Measurements from ENCODE around the gene CDKAL1.
"Not testable (repeated sequence)": the region's sequence is repeated elsewhere in the genome, so short reads cannot be mapped to it uniquely, and the experiment has no call there.

Gene CDKAL1

DNA sequence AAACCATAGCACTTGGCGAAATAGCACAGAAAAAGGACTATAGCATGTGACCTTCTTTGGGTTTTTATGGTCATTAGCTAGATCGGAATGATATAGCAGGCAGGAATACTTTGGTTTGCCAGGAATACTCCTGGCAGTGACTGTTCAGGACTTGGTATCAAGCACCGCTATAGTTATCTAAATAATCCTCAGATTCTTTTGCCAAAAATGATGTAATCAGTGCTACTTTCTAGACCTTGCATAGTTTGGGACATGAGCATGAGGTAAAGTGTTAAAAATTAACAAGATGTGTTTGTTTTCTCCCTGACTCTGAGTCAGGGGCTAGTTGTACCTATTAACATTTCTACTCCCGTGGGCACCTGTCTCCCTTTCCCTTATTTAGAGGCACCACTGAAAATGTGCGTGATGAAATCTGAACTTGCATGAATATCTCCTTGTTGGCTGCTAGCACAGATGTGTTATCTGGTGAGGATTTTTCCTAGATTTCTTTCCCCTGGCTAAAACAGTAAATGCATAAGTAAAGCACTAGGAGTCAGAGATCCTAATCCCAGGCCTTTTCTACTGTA is 511.0 kb downstream of the CDKAL1 start:
- no peak for DNase-seq

DNA sequence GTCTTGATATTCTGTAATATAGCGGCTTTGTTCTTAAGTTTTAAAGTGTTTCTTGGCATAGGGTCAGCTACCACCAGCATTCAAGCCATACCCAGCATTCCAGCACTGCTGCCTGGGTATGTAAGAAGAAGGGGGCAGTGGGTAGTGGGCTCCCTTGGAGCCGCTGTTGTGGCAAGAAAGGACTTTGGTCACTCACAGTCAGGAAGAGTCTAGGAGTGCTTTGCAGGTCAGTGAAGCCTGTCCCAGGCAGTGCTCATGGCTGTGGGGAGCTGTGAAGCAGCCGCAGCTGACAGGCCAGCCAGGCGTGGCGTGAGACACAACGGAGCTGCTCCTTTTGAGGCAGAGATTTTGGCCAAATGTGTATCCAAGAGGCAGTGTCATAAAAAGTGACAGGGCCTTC is 512.0 kb downstream of the CDKAL1 start:
- DNase-seq, result no peak

DNA sequence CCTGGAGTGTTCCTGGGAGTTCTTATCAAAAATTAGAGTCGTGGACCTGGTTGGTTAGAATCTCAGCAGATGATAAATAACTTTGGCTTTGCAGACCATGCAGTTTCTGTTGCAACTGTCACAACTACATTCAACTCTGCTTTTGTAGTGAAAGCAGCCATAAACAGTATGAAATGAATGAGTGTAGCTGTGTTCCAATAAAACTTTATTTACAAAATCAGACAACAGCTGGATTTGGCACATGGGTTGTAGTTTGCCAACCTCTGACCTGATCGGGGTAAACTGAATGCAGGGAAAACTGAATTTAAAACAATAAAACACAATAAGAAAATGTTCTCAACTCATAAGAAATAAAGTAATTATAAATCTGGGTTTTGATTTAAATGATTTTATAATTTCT is 513.8 kb downstream of the CDKAL1 start:
- no peak for DNase-seq

DNA sequence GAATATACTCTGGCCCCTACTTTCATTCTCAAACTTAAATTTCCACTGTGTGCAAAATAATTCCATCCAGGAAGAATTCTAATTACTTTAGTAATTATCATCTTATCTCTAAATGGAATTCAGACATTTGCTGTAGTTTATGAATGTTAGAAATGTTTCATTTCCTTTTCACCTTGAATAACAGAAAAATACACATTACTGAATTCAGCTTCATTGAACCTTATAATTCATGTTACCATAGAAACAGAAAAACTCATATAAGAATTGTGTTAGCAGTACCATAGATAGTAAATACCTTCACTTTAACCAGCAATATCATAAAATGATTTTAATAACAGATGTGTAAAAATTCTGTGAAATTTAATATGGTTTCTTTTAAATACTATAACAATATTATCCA is 514.9 kb downstream of the CDKAL1 start:
- no peak for DNase-seq

DNA sequence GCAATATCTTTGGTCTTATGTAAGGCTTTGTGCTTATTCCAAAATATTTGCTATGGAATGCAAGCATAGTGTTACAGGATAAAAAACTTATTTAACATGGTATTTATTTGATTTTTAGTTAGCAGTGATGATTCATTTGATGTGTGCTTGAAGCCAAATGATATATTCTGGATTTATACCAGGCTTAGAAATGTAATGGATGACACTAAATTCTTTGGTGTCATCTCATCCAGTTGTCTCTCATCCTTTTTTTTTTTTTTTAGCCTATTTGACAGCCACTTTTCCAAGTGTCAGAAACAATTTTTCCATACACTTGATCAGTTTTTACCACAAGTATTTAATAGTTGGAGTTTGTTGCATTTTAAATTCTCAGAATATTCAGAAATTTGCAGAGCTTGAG is 515.3 kb downstream of the CDKAL1 start:
- DNase-seq, result no peak

DNA sequence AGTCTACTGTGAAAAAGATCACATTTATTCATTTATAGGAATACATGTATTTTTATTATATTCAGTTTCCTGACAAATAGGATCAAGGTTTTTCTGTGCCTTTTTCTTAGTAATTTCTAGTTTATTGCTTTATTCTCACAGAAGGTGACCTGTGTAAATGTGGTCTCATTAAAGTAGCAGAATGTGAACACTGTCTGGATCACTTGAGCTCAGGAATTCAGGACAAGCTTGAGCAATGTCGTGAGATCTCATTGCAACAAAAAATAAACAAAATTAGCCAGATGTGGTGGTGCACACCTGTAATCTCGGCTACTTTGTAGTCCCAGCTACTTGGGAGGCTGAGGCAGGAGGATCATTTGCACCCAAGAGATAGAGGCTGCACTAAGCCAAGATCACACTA is 516.7 kb downstream of the CDKAL1 start:
- no peak for DNase-seq

DNA sequence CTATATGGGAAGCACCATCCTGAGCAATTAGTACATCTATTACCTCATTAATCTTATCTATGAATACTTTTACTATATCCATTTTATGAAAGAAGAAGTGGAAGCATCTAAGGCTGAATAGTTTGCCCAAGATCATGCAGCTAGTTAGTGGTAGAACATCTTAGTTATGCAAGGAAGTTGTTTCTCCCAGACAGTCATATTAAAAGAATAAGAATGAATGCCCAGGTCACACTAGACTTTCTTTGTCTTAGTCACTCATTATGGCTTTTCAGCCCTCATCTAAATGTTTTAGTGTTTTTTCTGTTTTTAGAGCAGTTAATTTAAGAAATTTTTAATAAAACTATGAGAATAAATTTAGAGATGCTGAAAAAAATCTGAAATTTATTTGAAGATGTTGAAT is 517.5 kb downstream of the CDKAL1 start:
- no peak for DNase-seq

DNA sequence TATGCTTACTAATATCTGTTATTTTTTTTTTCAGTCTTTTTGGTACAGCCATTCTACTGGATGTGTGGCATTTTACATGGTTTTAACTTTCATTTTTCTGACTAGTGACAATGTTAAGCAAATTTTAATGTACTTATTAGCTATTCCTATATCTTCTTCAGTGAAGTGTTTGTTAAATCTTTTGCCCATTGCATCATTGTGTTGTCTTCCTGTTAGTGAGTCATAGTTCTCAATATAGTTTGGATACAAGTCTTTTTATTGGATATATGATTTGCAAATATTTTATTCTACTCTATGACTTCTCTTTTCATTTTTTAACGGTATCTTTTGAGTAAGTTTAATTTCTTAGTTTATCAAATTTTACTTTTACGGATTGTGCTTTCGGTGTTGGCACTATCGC is 519.4 kb downstream of the CDKAL1 start:
- DNase-seq, result no peak

DNA sequence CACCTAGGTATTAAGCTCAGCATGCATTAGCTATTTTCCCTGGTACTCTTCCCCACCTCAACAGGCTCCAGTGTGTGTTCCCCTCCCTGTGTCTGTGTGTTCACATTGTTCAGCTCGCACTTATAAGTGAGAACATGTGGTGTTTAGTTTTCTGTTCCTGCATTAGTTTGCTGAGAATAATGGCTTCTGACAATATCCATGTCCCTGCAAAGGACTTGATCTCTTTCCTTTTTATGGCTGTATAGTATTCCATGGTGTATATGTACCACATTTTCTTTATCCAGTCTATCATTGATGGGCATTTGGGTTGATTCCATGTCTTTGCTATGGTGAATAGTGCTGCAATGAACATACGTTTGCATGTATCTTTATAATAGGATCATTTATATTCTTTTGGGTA is 521.2 kb downstream of the CDKAL1 start:
- DNase-seq, result not testable (repeated sequence)

DNA sequence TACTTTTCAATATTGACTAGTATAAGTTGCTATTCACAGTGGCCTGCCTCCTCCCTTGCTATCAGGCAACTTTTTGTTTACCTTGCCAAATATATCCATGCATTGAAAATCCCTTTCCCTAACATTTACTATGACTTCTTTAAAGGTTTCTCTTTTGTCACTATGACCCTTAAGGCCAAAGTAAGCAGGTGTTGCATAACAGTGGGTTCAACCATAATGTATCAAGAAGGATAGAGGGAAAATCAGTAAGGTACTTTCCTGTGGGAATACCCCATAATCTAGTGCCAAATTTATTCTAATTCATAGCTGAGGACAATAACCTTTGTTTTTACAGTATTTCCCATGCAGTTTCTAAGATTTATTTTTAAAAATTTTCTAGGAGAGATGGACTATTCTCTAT is 527.6 kb downstream of the CDKAL1 start:
- DNase-seq, result no peak

DNA sequence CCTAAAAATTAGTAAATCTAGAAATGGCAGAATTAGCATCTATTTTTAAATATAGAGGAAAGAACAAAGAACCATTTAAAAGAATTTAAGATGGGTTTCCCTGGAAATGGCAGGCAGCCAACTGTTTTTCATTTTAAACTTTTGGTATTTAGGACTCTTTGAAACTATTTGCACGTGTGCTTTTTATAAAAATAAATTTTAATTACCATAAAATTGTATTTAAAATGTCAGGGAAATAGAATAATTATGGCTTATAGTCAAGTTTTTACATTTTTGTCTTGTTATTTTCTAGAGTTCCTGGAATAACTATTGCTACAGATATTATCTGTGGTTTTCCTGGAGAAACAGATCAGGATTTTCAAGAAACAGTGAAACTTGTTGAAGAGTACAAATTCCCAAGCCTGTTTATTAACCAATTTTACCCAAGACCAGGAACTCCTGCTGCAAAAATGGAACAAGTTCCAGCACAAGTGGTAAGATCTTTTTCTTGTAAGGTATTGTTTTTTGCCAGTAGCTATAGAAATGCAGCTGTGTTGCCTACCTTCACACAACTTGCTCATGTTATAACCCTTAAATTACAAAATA is 530.6 kb downstream of the CDKAL1 start:
- no peak for DNase-seq

DNA sequence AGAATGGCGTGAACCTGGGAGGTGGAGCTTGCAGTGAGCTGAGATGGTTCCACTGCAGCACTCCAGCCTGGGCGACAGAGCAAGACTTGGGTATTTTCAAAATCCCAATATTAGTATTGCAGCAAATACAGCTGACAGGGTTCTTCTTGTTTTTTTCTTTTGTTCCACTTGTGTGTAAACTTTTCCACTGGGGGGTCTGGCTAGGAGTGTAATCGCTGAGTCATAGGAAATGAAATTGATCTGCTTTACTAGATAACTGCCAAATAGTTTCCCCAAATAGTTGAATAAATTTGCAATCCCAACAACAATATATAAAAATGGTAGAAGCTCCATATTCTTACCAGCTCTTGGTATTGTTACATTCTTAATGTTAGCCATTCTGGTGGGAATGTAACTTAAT is 533.3 kb downstream of the CDKAL1 start:
- no peak for DNase-seq

DNA sequence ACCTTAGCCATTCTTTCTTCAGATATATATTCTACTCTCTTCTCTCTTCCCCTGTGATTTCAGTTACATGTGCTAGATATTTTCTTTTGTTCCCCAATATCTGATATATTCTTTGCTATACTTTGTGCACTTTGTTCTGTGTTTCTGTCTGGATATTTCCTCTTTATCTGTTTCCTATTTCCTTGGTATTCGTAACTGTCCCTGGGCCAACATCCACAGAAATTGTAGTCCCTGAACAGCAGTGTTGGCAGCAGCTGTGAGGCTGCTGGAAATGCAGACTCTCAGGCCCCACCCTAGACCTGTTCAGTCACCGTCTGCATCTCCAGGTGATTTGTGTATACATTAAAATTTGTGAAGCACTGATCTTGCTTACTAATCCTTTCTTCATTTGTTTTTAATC is 536.4 kb downstream of the CDKAL1 start:
- no peak for DNase-seq

DNA sequence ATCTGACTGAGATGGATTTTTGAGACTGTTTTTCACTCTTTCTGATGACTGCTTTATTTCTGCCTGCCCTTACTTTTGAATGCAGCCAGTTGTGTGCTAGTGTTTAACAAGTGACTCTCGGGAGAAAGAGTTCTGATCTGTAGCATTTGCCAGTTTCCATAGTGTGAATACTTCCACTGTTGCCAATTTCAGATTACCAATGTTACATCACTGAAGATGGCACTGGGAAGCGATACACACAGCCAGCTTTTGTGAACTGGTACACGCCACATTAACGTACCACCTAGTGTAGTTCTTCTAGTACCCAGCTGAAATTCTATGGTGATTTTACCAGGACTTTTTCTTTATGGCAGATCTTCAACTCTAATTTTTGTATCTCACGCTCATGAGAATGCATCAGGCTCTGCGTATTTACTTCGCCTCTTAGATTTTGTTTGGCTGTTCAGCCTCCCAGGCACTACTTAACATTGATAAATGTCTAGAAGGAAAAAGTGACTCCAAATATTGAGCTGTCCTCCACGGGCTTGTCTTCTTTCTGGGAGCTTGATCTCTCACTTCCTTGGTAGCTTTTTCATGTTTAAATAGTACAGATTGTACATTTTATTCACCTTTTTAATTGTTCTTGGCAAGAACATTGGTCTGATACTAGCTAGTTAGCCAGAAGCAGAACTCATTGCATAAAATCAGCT is 537.7 kb downstream of the CDKAL1 start:
- DNase-seq, result no peak

DNA sequence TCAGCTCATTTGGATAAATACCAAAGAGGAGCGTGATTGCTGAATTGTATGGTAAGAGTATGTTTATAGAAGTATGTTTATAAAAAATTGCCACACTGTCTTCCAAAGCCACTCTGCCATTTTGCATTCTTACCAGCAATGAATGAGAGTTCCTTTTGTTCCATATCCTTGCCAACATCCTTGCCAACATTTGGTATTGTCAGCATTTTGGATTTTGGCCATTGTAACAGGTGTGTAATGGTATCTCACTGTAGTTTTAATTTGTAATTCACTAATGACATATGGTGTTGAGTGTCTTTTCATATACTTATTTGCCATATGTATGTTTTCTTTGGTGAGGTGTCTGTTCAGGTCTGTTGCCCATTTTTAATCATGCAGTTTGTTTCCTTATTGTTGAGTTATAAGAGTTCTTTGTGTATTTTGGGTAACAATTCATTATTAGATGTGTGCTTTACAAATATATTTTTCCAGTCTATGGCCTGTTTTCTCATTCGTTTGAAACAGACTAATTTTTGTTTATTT is 539.1 kb downstream of the CDKAL1 start:
- DNase-seq, result no peak

DNA sequence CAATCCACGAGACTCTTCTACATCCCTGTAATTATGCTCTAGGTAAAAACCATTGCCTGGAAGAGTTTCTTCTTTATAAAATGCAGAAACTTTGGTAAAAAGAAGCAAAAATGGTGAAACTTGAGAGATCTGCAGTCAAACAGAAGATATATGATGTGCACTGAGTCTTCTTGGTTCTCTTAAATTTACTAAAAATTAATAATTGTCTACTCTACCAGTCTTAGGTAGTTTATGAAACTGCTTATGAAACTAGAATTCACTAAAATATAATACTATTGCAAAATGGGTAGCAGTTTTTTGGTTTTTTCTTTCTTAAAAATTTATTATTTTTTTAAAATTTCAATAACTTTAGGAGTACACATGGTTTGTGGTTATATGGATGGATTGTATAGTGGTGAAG is 540.2 kb downstream of the CDKAL1 start:
- no peak for DNase-seq

DNA sequence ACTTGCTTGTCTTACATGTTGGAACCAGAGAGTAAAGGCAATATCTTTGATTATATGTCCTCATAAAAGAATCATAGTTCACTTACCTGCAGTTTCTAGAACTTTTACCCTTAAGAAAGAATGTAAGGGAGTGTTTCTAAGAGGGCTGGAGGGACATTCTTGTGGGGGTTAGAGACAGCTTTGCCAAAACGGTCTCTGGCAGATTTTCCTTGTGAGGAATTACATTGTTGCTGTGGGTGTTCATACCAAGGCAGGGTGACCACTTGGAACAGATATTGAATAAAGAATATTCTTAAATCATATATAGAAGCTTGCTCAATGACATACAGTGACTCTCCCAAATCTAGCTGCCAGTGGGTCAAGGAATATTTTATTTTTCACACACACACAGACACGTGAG is 541.7 kb downstream of the CDKAL1 start:
- no peak for DNase-seq

DNA sequence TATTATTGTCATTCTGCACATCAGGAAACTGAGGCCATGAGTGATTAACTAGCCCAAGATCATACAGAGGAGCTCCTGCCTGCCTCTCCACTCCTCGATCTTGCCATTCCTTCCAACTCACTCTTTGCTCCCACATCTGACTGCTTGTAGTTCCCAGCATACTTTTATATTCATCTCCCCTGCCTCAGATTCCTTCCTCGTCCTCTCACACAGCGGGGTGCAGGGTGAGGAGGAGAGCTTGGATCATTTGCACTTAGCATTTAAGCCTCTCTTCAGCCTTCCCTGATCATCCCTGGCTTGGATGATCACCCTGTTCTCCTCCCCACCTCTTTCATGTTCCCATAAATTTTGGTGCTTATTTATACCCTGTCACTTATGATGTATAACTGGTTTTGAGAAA is 544.2 kb downstream of the CDKAL1 start:
- DNase-seq, result no peak

DNA sequence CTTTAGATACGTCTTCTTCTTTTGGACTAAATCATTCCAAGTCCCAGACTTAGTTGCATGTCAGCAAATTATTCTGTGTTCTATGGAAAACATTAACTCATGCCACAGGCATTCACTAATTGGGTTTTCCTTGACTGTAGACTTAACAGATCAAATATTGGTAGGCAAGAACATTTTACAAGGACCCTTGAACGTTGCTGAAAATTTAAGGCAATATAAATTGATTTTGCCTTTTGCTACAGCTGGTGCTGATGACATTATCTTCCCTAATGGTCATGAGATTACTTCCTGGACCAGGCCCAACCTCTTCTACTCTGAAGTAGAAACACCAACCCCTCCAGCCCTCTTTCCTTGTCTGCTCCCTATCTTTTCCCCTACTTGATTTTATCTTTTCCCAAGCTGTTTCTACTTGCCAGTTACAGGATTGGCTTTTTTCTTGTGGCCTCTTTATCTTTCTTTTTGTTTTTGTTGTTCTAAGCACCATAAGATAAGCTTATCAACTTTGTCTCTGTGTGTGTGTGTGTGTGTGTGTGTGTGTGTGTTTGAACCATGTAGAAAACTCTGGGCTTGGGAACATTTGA is 545.3 kb downstream of the CDKAL1 start:
- DNase-seq, result no peak

DNA sequence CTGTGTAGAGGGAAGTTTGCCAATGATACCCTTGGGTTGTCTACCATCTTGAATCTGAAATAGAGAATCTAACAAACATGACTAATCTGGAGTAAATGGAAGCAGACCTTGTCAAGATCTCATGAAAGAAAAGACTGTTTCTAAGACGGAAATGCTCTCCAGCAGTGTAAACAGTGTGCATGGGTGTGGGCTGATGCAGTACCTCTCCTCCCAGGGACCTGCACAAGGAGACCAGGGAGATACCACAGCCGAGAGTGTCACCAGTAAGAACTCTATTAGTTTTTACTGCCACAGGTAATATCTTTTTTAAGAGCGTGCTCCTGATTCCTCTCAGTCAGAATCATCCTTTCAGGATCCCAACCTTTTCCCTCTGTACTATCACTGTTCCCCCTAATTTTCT is 546.0 kb downstream of the CDKAL1 start:
- DNase-seq, result no peak

DNA sequence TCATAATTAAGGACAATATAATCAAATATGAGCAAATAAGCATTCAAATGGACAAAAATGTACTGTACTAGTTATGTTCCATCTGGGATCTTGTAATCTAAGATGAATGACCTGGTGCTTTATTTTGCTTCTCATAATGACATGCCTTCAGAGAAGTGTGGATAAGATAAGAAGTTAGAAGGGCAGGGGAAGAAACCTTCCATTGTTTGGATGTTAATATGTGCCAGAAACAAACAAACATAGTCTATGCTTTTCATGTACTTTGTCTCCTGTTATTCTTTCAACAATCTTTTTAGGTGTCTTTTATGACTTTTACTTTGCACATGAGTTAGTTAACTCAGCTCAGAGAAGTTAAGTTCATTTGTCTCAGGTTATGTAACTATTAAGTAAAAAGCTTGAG is 547.8 kb downstream of the CDKAL1 start:
- DNase-seq, result no peak

DNA sequence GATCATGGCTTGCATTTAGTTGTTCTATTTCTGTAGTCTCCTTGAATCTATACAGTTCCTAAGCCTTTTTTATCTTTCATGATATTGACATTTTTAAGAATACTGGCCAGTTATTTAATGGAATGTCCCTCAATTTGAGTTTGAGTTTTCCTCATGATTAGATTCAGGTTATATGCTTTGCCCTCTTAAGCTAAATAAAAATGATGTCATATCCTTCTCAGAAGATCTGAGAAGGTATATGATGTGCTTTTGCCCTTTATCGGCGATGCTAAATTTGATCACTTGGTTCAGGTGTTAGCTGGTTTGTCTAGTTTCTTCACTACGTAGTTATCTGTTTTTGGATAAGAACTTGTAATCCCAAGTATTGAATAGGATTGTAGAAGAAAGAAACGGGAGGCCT is 549.5 kb downstream of the CDKAL1 start:
- DNase-seq, result no peak

DNA sequence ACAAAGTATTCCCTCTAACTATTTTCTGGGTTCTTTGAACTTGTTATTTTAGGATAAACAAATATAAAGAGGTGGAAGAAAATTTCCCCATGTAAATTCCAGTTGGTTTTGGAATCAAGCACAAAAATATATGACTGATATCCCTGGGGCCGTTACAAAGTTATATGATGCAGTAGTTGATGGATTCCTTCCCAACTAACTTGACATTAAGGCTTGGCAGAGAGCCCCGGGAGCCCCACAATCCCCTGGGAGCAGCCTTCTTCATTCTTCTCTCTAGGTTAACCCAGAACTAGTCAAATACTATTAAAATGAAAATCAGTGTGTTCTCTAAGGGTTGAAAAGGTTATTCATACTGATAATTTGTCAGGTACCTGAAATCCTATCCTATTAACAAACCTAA is 550.4 kb downstream of the CDKAL1 start:
- DNase-seq, result no peak

DNA sequence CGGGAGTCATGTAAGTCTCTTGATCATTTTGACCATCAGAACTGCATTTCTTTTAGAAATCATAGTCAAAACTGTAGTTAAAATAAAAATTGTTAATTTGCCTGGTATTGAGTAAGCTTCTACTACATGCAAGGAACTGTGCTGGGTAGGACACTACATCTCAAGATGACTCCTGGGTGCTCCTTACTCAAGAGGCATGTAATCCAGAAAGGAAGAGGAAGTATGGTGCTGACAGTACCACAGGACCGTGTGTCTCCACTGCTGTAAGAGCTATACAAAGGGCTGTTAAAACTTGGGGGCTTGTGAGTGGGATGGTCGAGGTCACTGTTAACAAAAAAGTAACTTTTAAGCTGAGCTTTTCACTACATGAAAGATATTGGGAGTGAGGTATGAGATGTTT is 551.0 kb downstream of the CDKAL1 start:
- no peak for DNase-seq
